KOPT-K1 (cell line): ENCODE measurements around the gene N4BP3.

Source experiments
- H3K27ac ChIP-seq: fragments of 200-600 bp; sonication (generic); 2 replicates; pipeline ENCODE4 v1.5.1; 2016; ENCODE audit warnings: antibody characterized with exemption, mild to moderate bottlenecking, low read depth, low read length; ENCODE audit not compliant: poor library complexity, severe bottlenecking
- H3K36me3 ChIP-seq: fragments of 200-600 bp; sonication (generic); 2 replicates; pipeline ENCODE4 v1.5.1; 2017; ENCODE audit warnings: antibody characterized with exemption, mild to moderate bottlenecking, low read length, moderate library complexity; ENCODE audit not compliant: insufficient read depth
- H3K9me3 ChIP-seq: fragments of 200-600 bp; sonication (generic); 2 replicates; pipeline ENCODE4 v1.5.1; 2017; ENCODE audit warnings: antibody characterized with exemption, low read length, mild to moderate bottlenecking; ENCODE audit not compliant: insufficient read depth, poor library complexity, severe bottlenecking

Gene N4BP3

DNA sequence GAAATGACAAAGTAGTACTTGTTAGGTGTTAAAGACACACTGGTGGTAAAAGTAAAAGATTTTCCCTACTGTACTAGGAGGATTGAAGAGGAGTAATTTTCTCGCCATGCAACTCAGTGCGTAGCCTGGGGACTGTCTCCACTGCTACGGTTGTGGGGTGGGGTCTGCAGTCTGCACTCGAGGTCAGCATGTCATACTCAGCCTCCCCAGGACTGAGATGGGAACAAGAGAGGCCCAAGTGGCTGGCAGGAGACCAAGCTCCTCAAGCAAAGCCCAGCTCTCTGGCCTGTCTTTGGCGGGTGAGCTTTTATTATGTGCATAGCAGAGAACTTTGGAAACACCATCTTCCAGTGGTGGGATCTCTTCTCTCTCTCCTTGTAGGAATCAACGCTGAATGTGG is 29.9 kb downstream of the N4BP3 start:
- H3K9me3 ChIP-seq, result no peaks in the 10 kb centered on the region
- peaks cover 73% of the 10 kb centered on the region for H3K36me3 ChIP-seq
- no peak overlapping the region for H3K27ac ChIP-seq

GRCh38 chr5:178143901-178144300 is 30.6 kb downstream of the N4BP3 start:
- Histone ChIP-seq H3K9me3 (no peaks in the 10 kb centered on the region), H3K27ac (no peak overlapping the region), H3K36me3 (peaks cover 80% of the 10 kb centered on the region)

- no peak overlapping the region for H3K27ac ChIP-seq
- H3K9me3 ChIP-seq, result no peaks in the 10 kb centered on the region
- H3K36me3 ChIP-seq, result peaks cover 93% of the 10 kb centered on the region
These were observed 32.9 kb downstream of the N4BP3 start for GRCh38 chr5:178145965-178146820.

DNA sequence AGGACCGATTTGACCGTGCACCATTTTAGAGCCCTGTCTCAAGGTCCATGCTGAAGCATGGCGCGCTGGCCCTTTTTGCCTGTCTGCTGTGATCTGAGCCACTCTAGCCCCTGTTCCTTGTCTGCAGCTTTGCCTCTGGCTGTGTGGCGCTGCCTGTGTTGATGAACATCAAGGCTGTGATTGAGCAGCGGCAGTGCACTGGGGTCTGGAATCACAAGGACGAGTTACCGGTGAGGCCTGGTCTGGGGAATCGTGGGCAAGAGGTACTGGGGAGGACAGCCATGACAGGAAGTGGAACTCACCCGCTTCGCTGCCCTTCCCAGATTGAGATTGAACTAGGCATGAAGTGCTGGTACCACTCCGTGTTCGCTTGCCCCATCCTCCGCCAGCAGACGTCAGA is 34.1 kb downstream of the N4BP3 start:
- H3K27ac ChIP-seq, result no peak overlapping the region
- no peaks in the 10 kb centered on the region for H3K9me3 ChIP-seq
- peaks cover 97% of the 10 kb centered on the region for H3K36me3 ChIP-seq

- no peaks in the 10 kb centered on the region for H3K9me3 ChIP-seq
- H3K36me3 ChIP-seq, result peaks cover 80% of the 10 kb centered on the region
- no peak overlapping the region for H3K27ac ChIP-seq
These were observed 36.0 kb downstream of the N4BP3 start for GRCh38 chr5:178149199-178149932.

GRCh38 chr5:178150977-178151734 is 37.8 kb downstream of the N4BP3 start:
- no peak overlapping the region for H3K27ac ChIP-seq
- no peaks in the 10 kb centered on the region for H3K9me3 ChIP-seq
- peaks cover 65% of the 10 kb centered on the region for H3K36me3 ChIP-seq

DNA sequence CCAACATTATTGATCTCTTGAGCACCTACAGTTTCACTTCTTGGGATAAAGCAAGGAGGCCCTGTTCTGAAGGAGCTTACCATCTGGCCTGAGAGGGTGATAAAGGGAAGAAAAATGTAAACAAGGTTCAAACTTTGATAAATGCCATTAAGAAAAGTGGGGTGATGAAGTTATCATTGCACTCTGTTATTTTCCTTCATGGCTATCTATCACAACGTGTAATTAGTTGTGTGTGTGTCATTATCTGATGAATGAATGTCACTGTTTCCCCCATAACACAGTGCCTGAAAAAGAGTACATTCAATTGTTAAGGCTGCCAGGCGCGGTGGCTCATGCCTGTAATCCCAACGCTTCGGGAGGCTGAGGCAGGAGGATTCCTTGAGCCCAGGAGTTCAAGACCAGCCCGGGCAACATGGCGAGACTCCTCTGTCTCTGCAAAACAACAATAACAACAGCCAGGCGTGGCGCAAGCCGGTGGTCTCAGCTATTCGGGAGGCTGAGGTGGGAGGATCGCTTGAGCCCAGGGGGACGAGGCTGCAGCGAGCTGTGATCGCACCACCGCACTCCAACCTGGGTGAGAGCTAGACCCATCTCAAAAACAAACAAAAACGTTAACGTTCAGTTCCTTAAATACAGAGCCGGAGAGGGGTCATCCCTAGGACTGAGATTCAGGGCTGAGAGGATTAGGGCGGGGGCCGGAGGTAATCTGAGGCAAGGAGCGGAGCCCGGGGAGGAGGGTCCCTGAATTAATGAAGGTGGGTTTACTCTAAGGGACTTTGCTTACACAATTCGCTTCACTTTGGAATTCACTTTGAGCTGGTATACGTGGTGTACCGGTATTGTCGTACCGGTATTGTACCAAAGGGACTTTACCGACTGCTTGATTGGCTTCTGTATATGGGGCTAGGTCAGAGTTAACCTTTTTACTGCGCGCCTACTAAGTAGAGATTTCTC is 39.4 kb downstream of the N4BP3 start:
- Histone ChIP-seq H3K9me3 (no peaks in the 10 kb centered on the region), H3K27ac (peak overlapping the region; percentile 54), H3K36me3 (peaks cover 49% of the 10 kb centered on the region)

- H3K27ac ChIP-seq, result peak within 1 kb of the TSS; percentile 54
- peaks cover 40% of the 10 kb centered on the region for H3K36me3 ChIP-seq
- no peaks in the 10 kb centered on the region for H3K9me3 ChIP-seq
These were observed 40.4 kb downstream of the N4BP3 start, which contains the start of gene NHP2 for GRCh38 chr5:178153530-178154340. Gene NHP2, minus strand, starts transcription at chr5:178153885. Its CDS starts 68 bp downstream, at chr5:178153817.

DNA sequence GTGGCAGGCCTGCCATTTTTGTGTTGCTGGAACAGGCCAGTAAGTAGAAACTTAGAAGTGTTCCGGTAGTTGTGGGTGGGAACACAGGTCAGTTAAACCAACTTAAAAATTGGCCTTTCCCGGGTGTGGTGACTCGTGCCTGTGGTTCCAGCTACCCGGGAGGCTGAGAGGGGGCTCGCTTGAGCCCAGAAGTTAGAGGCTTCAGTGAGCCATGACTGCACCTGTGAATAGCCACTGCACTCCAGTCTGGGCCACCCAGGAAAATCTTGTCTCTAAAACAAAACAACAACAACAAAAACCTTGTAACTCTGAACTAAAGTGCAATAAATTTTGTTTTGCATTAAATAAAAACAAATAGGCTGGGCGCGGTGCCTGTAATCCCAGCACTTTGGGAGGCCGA is 41.7 kb downstream of the N4BP3 start:
- H3K27ac ChIP-seq, result no peak overlapping the region
- peaks cover 26% of the 10 kb centered on the region for H3K36me3 ChIP-seq
- H3K9me3 ChIP-seq, result no peaks in the 10 kb centered on the region

DNA sequence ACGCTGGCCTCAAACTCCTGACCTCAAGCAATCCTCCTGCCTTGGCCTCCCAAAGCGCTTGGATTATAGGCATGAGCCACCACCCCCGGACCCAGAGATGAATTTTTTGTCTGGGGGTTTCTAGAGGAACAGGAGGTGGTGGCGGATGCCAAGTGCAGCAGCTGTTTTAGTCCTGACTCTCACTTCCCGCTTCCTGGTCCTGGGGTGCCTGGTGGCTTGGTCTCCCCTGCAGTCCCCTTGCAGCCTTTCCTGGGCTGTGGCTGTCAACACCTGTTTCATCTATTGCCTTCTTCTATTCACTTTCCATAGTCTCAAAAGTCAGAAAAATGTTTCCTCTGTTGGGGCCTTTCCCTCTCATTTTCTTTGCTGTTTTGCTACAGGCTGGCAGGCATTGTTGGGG is 46.8 kb downstream of the N4BP3 start:
- H3K27ac ChIP-seq, result no peak overlapping the region
- no peaks in the 10 kb centered on the region for H3K36me3 ChIP-seq
- no peaks in the 10 kb centered on the region for H3K9me3 ChIP-seq

DNA sequence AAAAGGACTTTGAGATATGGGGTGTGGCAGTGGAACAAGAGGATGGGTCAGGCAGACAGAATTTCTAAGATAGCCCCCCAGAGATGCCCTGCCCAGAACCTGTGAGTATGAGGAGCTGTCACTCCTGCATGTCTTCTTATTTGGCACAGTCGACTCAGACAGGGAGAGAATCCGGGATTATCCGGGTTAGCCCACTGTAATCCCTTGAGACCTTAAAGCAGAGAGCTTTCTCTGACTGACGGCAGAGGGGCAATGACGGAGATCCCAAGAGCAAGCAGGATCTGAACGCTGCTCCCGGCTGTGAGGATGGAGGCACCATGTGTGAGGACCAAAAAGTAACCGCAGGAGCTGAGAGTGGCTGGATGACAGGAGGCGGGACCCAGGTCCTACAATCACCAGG is 49.1 kb downstream of the N4BP3 start:
- no peaks in the 10 kb centered on the region for H3K9me3 ChIP-seq
- no peaks in the 10 kb centered on the region for H3K36me3 ChIP-seq
- H3K27ac ChIP-seq, result no peak overlapping the region

DNA sequence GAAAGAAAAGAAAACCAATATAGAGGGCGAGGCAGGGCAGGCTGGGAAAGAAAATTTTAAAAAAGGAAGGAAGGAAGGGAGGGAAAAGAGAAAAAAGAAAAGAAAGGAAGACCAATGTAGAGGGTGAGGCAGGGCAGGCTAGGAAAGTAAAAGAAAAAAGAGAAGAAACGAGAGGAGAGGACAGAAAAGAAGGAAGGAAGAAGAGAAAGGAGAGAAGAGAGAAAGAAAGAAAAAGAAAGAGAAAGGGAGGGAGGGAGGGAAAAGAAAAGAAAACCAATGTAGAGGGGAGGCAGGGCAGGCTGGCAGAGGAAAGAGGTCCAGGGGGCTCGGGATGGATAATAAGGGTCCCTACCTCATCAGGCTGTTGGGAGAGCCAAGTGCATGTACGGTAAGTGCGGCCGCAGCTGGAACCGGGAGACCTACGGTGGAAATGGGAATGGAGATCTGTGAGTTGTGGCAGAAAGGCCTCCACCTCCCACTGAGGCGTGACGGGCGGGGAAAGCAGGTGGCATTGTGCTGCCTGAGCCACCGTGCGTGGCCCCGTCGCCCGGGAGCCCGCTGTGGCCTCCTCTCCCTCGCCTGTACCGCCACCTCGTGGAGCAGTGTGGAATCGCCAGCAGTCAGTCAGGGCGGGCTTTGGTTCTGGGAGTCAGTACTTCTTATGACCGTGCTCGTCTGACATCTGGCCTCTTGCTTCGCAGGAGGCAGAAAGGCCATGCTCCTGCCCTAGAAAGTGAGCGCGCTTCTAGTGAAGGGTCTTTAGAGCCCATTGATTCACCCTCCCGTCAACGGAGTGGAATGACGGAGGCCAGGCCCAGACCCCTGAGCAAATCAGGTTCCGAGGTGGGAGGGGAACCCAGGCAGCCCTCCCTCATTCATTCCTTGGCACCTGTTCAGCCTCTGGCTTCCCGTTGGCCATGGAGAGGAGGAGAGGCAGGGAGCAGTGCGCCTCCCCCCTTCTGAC is 50.7 kb downstream of the N4BP3 start:
- Histone ChIP-seq H3K9me3 (no peaks in the 10 kb centered on the region), H3K27ac (no peak overlapping the region), H3K36me3 (no peaks in the 10 kb centered on the region)

- Histone ChIP-seq H3K27ac (no peak overlapping the region), H3K36me3 (no peaks in the 10 kb centered on the region), H3K9me3 (no peaks in the 10 kb centered on the region)
These were observed 52.2 kb downstream of the N4BP3 start for GRCh38 chr5:178165581-178165980.
